EL (cell line): ENCODE measurements around the gene NGB.

Experiments used
- DNase-seq: peaks from one replicate; pipeline ENCODE4 v3.0.0-alpha.2; 2016

Gene NGB

GRCh38 chr14:77225892-77226557, 45.0 kb downstream of the NGB start:
- DNase-seq = no peak

GRCh38 chr14:77225254-77225653, 45.8 kb downstream of the NGB start:
- no peak for DNase-seq

- no peak for DNase-seq
Observed at GRCh38 chr14:77224212-77224611, 46.8 kb downstream of the NGB start.

- no peak for DNase-seq
Observed at GRCh38 chr14:77222546-77223225, 48.3 kb downstream of the NGB start.

- DNase-seq = no peak
Observed at GRCh38 chr14:77221241-77221871, 49.6 kb downstream of the NGB start.

- no peak for DNase-seq
Observed at GRCh38 chr14:77220246-77221017, 50.6 kb downstream of the NGB start.

- no peak for DNase-seq
Observed at GRCh38 chr14:77219591-77219990, 51.4 kb downstream of the NGB start.

GRCh38 chr14:77217551-77217950, 53.5 kb downstream of the NGB start:
- no peak for DNase-seq
